ENCODE measurements around the gene TLCD3A.
"Not testable (repeated sequence)": the region's sequence is repeated elsewhere in the genome, so short reads cannot be mapped to it uniquely, and the experiment has no call there.

Gene TLCD3A

GRCh38 chr17:744937-745336, 12.5 kb downstream of the TLCD3A start:
- no peak overlapping the region for H3K4me3 ChIP-seq (ENCODE audit: low read length)
- no peak for DNase-seq (ENCODE audit: low read depth, low spot score)

- no peak overlapping the region for H3K4me3 ChIP-seq (ENCODE audit: low read length)
- no peak for DNase-seq (ENCODE audit: low read depth, low spot score)
These were observed 13.0 kb downstream of the TLCD3A start for GRCh38 chr17:745406-745805.

- H3K4me3 ChIP-seq (ENCODE audit: low read length) = no peak overlapping the region
- no peak for DNase-seq (ENCODE audit: low read depth, low spot score)
These were observed 13.8 kb downstream of the TLCD3A start for GRCh38 chr17:746181-746580.

GRCh38 chr17:746783-747629, 14.6 kb downstream of the TLCD3A start:
- no peak for DNase-seq (ENCODE audit: low read depth, low spot score)
- no peak overlapping the region for H3K4me3 ChIP-seq (ENCODE audit: low read length)

GRCh38 chr17:748604-749003, 16.2 kb downstream of the TLCD3A start:
- not testable (repeated sequence) for H3K4me3 ChIP-seq (ENCODE audit: low read length); DNase-seq (ENCODE audit: low read depth, low spot score)

- DNase-seq (ENCODE audit: low read depth, low spot score); H3K4me3 ChIP-seq (ENCODE audit: low read length): not testable (repeated sequence)
These were observed 17.0 kb downstream of the TLCD3A start for GRCh38 chr17:749359-749758.

- peak overlapping the region; percentile 91 for H3K4me3 ChIP-seq (ENCODE audit: low read length)
- no peak for DNase-seq (ENCODE audit: low read depth, low spot score)
These were observed 18.1 kb downstream of the TLCD3A start for GRCh38 chr17:750431-751037.

GRCh38 chr17:751269-752001, 19.0 kb downstream of the TLCD3A start:
- DNase-seq (ENCODE audit: low read depth, low spot score) = no peak
- peak overlapping the region; percentile 91 for H3K4me3 ChIP-seq (ENCODE audit: low read length)

- peak; percentile 87 for DNase-seq (ENCODE audit: low read depth, low spot score)
- H3K4me3 ChIP-seq (ENCODE audit: low read length) = peak within 1 kb of the TSS; percentile 91
These were observed 19.7 kb downstream of the TLCD3A start, which contains the start of gene GEMIN4 for GRCh38 chr17:752002-752619. Gene GEMIN4 (minus strand): TSS chr17:752264. CDS start chr17:752142, 122 bp downstream.

- peak overlapping the region; percentile 91 for H3K4me3 ChIP-seq (ENCODE audit: low read length)
- DNase-seq (ENCODE audit: low read depth, low spot score) = no peak
These were observed 20.3 kb downstream of the TLCD3A start for GRCh38 chr17:752620-753219.

- no peak for DNase-seq (ENCODE audit: low read depth, low spot score)
- H3K4me3 ChIP-seq (ENCODE audit: low read length) = no peak overlapping the region
These were observed 21.0 kb downstream of the TLCD3A start for GRCh38 chr17:753418-753817.

- not testable (repeated sequence) for DNase-seq (ENCODE audit: low read depth, low spot score); H3K4me3 ChIP-seq (ENCODE audit: low read length)
These were observed 23.0 kb downstream of the TLCD3A start for GRCh38 chr17:755319-755961.

- H3K4me3 ChIP-seq (ENCODE audit: low read length); DNase-seq (ENCODE audit: low read depth, low spot score): not testable (repeated sequence)
These were observed 23.7 kb downstream of the TLCD3A start for GRCh38 chr17:756010-756567.

GRCh38 chr17:759964-760363, 27.6 kb downstream of the TLCD3A start:
- DNase-seq (ENCODE audit: low read depth, low spot score) = no peak
- no peak overlapping the region for H3K4me3 ChIP-seq (ENCODE audit: low read length)

- no peak for DNase-seq (ENCODE audit: low read depth, low spot score)
These were observed 28.0 kb downstream of the TLCD3A start for GRCh38 chr17:760371-760770.

GRCh38 chr17:767076-767475, 34.7 kb downstream of the TLCD3A start:
- DNase-seq (ENCODE audit: low read depth, low spot score) = no peak

More at GRCh38 chr17:760371-760770, 28.0 kb downstream of the TLCD3A start:
- H3K4me3 ChIP-seq (ENCODE audit: low read length) = no peak overlapping the region

GRCh38 chr17:773016-773415, 40.6 kb downstream of the TLCD3A start:
- H3K4me3 ChIP-seq (ENCODE audit: low read length) = no peak overlapping the region
- DNase-seq (ENCODE audit: low read depth, low spot score) = no peak

More at GRCh38 chr17:767076-767475, 34.7 kb downstream of the TLCD3A start:
- H3K4me3 ChIP-seq (ENCODE audit: low read length) = no peak overlapping the region
